Renal cortex interstitium (tissue), 11 donors: Measurements from ENCODE around the gene WDR83. TPM values are rescaled to one million over a fixed set of nuclear protein-coding genes. Genes with fewer than 3 reads are reported as not detected.

ENCODE experiments used
- DNase-seq, 11 donors: peaks; one replicate each; pipeline ENCODE4 v3.0.0-alpha.2; 2013; ENCODE audit warnings: low read depth in 9 of 11, low spot score in 4 of 11; ENCODE audit errors: extremely low read depth in 1 of 11
- polyA plus RNA-seq, 3 donors: library from polyadenylated mRNA; unstranded; fragments of 120-200 nt; gene quantifications; one replicate each; pipeline ENCODE4 v1.2.1, GENCODE V29; 2013; ENCODE audit not compliant: insufficient read length in 3 of 3

Gene WDR83
- polyA plus RNA-seq, 3 donors, result 13.7 to 26.0 (median 17.8) TPM

DNA sequence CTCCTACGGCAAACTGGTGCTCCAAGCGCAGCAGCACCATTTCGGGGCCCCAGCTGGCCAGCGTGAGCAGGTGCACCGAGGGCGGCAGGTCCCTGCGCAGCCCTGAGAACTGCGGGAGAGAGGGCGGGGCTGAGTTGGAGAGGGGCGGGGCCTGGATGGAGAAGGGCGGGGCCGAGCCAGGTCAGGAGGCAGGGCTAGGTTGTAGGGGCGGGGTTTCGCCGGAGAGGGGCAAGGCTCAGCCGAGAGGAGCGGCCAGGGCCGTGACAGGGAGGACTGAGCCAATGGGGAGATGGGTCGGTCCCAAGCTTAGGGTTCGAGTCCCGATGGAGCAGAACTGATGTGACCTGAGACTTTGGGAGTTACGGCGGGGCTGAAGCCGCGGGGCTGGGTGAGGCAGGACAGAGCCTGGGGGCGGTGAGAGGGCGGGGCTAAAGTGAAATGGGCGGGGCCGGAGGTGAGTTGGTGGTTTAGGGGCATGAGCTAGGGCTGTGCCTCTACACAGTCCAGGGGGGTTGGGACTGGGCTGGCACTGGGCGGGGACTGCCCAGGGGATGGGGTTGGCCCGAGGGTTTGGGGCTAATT, 19.0 kb upstream of the WDR83 start:
- DNase-seq, result peak in 4 of 11 donors; percentile 45 to 53 (median 52)

DNA sequence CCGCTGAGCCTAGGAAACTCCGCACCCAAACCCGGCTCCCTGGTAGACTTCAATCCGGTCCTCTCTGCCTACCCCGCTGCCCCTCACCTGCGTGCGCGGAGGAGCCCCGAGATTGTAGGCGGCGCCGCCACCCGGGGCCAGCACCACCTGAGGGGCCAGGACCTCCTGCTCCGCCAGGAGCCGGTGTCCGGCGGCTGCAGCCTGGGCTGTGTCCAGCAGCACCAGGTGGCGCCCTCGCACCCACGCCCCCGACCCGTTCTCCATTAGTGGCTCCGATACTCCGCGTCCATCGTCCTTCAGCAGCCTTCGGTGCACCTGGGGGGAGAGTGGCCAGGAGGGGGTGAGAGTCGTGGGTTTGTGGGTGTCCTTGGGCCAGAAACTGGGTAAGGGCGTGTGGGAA, 18.5 kb upstream of the WDR83 start:
- no peak for DNase-seq

DNA sequence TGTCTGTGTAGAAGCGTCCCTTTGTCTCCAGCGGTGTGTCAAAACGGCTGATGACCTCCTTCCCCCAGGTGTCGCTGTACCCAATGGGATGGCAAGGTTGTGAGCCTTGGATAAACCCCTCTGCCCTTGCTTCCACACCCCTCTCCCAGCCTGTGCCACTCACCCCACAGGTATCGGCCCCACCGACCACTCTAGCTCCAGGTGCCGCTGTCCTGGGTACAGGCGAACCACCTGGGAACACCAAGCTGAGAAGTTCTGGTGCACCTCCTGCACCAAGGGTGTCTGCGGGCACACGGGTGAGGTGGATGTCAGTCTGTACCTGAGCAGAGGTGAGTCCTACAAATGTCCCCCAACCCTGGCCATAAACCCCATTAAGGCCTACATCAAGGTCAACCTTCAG, 16.7 kb upstream of the WDR83 start:
- no peak for DNase-seq

DNA sequence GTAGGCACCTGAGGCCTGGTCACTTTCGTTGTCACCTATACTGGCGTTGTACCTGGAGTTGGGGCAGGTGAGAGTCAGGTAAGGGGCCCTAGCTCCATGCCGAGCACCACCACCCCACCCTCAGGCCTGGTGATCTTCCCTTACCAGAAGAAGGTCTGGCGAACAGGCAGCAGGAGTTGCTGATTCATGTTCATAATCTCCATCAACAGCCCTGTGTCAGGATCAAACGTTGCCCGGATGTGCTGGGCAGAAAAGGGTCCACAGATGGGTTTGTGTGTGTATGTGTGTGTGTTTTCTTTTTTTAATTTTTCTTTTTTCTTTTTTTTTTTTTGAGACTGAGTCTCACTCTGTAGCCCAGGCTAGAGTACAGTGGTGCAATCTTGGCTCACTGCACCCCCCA, 14.4 kb upstream of the WDR83 start:
- no peak for DNase-seq

DNA sequence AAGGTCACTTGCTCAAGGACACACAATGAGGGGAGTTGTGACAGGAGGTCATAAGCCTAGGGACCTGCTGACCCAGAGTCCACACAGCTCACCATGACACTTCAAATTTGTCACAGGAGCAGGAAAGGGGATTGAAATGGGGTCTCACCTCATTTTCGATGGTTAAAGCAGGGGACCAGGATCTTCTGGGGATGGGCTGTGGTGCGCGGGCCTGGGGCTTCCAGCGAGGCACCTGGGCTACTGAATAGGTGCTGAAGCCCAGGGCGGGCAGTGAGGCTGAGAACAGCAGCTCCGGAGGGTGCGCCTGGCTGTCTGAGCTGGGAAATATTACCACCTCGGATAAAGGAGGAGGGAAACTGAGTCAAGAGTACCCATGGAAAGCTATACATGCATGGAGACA, 11.1 kb upstream of the WDR83 start:
- no peak for DNase-seq

DNA sequence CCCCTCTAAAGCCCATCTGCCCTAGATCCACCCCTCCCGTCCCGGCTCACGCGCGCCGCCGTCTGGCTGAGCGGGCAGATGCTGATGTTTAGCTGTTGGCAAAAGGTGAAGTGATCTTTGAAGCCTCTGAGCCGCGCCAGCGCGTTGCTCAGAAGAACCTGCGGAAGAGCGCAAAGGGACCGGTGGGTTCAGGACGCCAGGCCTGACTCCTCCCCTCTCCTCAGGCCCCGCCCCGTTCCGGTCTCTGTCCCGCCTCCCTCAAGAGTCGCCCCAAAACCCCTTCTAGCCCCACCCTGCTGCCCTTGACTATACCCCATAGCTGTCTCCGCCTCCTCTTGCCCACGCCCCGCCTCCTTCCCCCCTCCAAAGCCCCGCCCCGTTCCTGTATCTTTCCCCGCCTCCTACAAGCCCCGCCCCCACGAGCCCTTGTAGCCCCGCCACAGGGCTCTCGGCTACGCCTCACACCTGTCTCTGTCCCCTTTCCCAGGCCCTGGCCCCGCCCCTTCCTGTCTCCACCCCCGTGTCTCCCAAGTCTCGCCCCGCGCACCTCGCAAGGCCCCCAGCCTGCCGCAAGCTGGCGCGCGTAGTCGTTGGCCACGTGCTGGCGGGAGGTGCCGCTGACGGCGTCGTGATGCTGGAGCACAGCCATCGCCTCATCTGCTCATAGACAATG, 9.6 kb upstream of the WDR83 start:
- DNase-seq, result no peak

DNA sequence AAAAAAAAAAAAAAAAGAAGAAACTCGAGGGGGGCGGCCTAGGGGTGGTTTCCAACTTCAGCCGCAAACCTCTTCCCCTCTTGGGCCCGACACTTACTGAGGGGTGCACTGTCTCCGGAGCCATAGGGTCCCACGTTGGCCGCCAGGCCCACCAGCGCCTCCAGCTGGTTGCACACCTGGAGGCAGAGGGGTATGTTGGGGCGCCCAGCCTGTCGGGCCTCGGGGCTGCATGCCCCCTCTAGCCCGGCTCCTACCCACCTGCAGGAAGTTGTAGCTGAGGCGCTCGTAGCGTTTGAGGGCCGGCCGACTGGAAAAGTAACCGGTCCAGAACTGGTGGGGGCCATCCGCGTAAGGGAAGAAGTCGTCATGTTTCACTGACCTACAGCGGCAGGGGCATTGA, 8.6 kb upstream of the WDR83 start:
- DNase-seq, result no peak

DNA sequence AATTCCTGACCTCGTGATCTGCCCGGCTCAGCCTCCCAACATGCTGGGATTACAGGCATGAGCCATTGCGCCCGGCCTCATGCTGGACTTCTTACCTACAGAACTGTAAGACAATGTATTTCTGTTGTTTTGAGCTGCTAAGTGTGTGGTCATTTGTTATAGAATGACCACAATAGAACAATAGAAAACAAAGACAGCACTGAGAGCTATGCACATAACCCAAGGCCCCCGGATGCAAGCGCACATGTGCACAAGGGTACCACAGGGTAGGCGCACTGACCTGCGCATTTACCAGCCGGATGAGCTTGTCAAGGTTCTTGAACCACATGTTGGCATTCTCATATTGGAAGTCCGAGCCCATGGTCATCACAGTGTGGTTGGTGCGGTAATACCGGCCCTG, 5.6 kb upstream of the WDR83 start:
- no peak for DNase-seq

DNA sequence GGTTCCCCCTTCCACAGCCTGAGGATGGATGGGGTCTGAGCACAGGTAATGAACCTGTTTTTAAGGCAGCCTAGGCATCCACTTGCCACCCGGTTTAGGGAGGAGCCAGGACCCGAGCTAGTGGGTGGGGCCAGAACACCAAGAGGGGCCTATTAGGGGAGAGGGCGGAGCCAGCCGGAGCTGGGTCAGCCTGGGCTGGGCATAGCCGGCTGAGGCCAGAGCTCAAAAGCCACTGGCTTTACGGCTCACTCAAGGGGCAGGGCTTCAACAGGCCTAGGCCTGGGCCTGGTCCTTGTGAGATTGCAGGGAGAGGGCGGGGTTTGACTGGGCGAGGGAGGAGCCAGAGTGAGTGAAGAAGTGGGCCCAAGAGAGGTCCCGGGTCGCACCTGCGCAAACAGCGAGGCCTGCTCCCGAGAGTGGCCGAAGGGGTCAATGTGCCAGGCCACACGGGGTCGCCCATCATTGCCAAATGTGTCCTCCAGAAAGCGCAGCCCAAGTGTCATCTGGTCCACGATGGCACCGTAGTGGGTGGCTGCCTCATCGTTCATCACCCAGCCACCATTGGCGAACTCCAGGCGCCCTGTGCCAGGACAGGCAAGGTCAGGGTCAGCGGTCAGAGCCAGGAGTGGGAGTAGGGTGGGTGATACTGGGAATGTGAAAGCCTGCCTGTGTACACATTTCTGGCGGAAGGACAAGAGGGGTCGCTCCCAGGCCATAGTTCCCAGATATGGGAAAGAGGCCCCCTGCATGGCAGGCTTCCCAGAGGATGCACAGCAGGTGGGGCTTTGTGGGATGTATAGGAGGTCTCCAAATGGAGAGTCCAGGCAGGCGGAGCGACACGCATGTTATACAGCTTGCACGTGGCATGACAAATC, 2.0 kb upstream of the WDR83 start:
- DNase-seq, result no peak

DNA sequence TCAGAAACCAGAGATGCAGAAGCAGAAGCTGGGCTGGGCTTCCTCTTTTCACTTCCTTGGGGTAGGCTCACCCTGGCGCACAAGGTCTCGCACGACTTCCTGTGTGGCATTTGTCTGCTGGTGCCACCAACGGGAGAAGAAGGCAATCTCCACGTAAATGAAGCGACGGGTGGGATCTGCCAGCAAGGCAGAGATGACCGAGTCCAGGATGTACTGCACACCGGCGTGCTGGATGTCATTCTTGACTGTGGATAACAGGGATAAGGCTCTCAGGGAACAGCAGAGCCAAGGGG, 1.4 kb upstream of the WDR83 start:
- DNase-seq, result no peak

DNA sequence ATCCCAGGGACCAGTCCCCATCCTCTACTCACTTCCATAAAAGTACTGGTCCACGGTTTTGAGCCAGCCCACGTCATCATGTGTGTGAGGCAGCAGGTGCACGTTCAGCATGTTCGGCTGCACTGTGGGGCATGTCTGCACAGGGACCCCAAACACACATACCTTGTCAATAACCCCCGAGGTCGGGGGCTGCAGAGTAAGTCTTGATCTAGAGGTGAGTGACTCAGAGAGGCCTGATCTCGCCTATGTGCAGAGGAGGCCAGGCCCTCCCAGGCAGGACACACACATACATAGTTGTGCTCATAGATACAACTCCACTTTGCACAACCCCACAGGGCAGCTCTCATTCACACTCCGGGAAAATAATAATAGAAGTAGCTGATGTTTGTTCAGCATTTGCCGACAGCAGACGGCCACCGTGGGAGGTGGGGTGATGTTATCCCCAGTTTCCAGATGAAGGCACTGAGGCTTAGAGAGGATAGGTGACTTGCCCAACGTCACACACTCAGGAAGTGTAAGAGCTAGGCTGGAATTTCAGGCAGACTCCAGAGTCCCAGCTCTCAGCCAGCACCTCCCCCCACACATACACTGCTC, 839 bp upstream of the WDR83 start:
- DNase-seq, result no peak

DNA sequence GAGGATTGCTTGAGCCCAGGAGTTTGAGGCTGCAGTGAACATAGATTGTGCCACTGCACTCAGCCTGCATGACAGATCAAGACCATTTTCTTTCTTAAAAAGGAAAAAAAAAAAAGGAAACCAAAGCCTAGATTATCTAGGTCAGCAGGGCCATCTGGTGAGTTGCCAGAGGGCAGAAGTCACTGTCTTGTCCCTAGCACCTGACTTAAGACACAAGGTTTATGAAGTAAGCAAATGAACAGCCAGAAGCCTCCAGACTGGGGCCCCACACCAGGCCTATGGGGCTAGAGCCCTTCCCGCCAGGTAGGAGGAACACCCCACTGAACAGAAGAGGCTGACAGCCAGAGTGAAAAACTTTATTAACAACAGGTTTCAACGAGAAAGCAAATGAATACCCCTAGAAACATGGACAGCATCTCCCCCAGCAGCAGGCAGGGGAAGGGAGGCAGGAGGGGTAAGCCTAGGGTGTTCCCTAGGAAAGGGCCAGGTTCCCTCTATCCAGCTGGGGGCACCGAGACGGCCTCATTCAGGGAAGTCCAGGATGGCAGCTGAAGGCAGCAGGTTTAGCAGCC, 1.2 kb downstream of the WDR83 start:
- no peak for DNase-seq

DNA sequence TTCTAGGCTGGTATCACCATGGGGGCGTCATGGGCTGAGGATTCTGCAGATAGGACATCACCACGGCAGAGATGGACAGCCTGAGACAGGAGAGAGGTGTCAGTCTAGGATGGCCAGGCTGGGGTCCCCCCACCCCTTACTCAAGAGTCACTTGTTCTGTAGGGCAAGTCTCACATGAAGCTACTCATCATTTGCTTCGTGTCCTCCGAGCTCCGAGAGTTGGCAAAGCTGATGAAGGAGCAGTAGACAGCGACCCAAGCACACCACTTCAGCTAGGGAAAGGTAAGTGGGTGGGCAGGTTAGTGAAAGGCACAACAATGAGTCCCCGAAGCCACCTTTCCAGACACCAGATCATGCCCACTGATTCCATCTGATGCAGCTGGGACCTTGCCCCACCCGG, 1.7 kb downstream of the WDR83 start:
- no peak for DNase-seq

DNA sequence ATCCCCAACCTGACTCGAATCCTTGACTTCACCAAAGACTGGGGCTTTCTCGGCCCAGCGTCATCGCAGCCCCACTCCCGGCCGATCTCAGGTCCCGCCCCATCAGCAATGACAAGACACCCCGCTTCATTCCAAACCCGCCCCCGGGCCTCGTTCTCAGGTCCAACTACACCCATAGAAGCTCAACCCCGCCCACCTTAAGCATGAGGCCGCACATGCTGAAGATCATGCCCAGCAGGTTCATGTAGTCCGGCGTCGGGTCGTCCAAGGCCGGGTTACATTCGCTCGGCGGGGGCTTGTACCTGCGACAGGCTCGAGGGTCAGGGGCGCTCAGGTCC, 2.3 kb downstream of the WDR83 start:
- DNase-seq, result peak in 1 of 11 donors; percentile 31

DNA sequence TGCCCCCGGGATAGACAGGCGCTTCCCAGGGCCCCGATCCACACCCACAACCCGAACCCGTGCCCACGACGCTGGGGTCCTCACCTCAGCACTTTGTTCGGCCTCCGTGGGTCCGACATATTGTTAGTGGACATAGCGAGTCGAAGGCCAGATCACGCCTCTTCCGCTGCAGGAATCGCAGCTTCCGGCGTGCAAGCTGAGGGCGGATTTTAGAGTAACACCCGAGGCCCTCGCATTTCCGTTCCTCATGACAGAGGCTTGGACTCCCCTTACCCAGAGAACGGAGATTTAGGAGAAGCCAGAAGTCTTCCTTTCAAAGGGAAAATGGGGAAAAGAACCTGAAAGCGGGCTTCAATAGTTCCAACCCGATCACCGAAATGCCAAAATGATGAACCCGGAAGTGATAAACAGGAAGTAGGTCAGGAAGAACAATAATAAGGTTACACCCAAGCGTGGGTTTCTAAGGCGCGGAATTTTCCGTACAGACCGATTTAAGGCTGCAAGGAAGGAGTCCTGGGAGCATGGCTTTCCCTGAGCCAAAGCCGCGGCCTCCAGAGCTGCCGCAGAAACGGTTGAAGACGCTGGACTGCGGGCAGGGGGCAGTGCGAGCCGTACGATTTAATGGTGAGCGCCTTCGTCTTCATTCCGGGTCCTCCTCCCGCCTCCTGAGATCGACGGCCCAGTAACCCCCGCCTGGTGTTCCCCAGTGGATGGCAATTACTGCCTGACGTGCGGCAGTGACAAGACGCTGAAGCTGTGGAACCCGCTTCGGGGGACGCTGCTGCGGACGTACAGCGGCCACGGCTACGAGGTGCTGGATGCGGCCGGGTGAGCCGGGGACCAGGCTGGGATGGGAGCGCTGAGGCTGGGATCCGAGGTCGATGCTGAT, 2.9 kb downstream of the WDR83 start:
- peak in 10 of 11 donors; percentile 74 to 90 (median 78) for DNase-seq

DNA sequence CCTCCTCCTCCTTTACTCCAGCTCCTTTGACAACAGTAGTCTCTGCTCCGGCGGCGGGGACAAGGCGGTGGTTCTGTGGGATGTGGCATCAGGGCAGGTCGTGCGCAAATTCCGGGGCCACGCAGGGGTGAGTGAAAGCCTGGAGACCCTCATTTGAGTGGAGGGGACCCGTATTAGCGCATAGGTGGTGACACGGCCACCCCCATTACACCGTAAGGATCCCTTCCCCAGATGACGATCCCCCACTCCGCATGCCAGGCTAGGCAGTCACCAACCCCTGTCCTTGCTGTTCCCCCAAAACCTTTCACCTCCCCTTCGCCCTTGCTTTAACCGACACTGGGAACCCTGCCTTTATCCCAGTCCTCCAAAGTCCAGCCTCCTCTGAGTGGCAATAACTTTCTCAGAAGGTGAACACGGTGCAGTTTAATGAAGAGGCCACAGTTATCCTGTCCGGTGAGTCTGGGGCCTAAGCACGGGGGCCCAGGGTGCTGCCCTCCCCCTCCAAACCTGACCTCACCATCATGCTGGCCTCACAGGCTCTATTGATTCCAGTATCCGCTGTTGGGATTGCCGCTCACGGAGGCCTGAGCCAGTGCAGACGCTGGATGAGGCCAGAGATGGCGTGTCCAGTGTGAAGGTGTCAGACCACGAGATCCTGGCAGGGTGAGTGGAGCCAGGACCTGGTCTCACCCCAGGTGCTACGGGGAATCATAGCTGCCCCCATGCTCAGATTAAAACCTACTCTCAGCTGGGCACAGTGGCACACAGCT, 3.7 kb downstream of the WDR83 start:
- DNase-seq, result no peak

DNA sequence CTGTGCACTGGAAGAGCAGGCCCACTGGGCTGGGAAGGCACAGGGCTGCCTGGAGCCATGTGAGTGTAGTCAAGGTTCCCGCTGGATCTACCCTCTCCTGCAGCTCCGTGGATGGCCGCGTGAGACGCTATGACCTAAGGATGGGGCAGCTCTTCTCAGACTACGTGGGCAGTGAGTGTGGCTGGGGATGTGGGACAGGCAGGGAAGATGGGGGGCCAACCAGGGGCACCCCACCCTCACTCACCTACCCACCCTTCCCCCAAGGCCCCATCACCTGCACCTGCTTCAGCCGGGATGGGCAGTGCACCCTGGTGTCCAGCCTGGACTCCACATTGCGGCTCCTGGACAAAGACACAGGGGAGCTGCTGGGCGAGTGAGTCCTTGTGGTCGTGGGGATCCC, 6.1 kb downstream of the WDR83 start:
- DNase-seq, result no peak

DNA sequence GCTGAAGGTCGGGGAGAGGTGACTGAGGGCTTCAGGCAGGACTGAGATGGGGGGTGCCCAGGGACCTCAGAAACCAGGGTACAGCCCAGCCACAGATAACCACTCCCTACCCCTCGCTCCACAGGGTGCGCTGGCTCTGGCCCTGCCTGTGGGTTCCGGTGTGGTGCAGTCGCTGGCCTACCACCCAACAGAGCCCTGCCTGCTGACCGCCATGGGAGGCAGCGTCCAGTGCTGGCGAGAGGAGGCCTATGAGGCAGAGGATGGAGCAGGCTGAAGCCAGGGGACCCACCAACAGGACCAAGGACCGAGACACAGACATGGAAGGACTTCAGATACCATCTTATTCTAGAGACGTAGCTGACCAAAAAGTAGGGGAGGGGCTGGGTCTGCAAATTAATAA, 8.8 kb downstream of the WDR83 start:
- no peak for DNase-seq
